ENCODE results near the gene SUSD4. TPM values are rescaled to one million over a fixed set of nuclear protein-coding genes. Genes with fewer than 3 reads are reported as not detected.
A peak's percentile ranks its signal among the peaks of the same experiment; 100 is the strongest.

SUSD4 gene
- total RNA-seq, 1 experiment from 2014 or later, result 0.48 TPM

- DNase-seq (ENCODE audit: low read depth), result no peak
These were observed 5.2 kb downstream of the SUSD4 start for GRCh38 chr1:223358826-223359225.

- no peak for DNase-seq (ENCODE audit: low read depth)
These were observed 8.3 kb downstream of the SUSD4 start for GRCh38 chr1:223355699-223356098.

DNA sequence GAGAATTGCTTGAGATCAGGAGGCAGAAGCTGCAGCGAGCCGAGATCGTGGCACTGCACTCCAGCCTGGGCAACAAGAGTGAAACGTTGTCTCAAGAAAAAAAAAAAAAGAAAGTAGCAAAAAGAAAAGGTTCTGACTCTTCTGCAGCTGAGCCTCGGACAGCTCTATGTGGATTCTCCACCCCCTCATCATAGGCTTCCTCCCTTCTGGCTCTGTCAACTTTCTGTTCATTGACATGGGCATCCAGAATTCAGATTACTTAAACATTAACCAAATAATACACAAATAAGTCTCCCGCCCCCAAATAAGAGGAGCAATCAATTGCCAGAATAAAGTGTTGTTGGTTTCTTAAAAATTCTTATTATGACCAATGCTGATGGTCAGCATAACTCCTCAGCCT is 10.0 kb downstream of the SUSD4 start:
- no peak for DNase-seq (ENCODE audit: low read depth)

DNA sequence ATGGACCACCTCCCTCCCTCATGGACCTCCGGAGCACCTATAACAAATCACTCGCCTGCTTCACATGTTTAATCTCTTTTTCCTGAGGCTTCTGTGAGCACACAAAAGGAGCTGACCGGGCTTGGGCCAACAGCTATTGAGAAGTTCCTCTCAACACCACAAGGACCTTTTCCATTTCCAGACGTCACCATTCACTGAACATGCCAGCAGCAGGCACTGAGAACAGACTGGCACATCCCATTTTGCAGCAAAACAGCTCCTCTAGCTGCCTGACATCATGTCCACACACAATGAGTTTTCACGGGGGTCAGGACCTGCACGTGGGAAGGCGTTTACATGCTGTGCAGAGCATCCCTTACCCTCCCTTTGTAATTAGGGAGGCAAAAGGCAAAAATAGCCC is 11.0 kb downstream of the SUSD4 start:
- DNase-seq (ENCODE audit: low read depth), result no peak

DNA sequence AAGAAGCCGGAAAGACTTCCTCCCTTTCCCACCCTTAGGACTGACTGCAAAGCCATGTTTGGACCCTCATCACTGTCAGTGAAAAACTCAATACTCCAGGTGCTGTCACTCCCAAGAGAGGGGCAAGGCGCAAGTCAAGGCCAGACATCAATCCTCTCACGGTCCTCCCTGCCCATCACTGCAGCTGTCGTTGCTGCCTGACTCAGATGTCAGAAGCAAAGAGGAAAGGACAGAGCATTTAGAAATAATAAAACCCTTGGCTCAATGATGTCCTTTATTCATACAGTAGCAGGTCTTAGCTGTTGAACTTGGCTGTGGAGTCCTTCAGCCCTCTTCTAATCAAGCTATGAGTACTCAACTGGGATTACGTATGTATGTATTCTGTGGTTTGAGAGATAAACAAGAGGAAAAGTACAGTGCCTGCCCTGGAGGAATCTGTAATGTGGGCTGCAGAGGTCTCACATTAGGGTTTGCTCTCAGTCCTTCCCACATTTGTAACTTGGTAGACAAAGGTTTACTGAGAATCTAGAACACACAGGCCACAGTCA is 13.5 kb downstream of the SUSD4 start:
- DNase-seq (ENCODE audit: low read depth), result no peak

- no peak for DNase-seq (ENCODE audit: low read depth)
These were observed 14.7 kb downstream of the SUSD4 start for GRCh38 chr1:223349241-223349640.

- no peak for DNase-seq (ENCODE audit: low read depth)
These were observed 15.5 kb downstream of the SUSD4 start for GRCh38 chr1:223348439-223348838.

- no peak for DNase-seq (ENCODE audit: low read depth)
These were observed 16.4 kb downstream of the SUSD4 start for GRCh38 chr1:223347583-223347982.

GRCh38 chr1:223346311-223346710 is 17.7 kb downstream of the SUSD4 start:
- DNase-seq (ENCODE audit: low read depth), result no peak

DNA sequence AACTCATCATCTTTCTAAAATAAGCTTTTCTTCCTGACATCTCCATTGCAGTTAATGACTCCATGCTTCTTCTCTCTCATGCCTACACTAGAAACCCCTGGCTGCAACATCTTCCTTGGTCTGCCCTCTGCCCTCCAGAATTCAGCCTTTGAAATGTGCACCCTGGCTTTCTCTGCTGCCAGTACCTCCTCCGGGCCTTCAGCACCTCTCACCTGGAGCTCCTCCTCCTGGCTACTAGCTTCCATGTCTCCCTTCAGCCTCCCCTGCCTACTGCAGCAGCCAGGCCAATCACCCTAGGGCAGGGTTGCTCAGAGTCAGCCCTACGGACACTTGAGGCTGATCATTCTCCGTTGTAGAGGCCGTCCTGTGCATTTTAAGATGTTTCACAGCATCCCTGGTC is 18.3 kb downstream of the SUSD4 start:
- no peak for DNase-seq (ENCODE audit: low read depth)

DNA sequence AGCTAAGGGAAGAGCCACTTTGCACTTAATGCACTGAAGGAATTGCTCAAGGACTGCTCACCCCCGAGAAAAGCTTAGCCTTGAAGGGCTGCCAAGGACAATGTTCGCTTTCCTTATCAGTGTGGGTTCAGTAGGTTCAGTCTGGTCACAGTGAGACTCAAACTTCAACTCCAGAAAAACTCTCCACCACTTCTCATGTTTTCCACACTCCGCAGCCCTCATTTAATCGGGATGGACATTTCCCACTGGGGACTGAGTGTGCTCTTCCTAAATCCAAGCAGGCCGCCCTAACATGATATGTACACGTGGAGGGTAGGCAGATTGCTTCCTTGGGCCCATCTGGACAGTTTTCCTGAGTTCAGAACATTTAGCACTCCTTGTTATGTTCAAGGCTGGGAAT is 19.5 kb downstream of the SUSD4 start:
- no peak for DNase-seq (ENCODE audit: low read depth)

DNA sequence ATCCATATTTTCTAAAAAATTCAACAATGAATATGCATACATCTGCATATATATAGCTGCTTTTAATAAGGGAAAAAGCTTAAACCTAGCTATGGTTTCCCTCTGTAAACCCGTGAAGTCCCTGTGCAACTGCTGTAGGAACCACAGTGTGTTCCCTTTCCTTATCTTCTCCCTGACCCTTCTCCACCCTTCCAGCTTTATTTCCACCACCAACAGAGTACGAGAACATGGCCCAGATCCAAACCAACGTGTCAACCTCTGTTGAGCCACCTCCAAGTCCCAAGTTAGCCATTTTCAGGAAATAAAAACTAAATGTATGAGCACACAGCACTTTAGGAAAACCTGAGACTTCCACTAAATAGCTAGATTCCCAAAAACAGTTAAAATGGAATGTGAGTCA is 20.3 kb downstream of the SUSD4 start:
- no peak for DNase-seq (ENCODE audit: low read depth)

DNA sequence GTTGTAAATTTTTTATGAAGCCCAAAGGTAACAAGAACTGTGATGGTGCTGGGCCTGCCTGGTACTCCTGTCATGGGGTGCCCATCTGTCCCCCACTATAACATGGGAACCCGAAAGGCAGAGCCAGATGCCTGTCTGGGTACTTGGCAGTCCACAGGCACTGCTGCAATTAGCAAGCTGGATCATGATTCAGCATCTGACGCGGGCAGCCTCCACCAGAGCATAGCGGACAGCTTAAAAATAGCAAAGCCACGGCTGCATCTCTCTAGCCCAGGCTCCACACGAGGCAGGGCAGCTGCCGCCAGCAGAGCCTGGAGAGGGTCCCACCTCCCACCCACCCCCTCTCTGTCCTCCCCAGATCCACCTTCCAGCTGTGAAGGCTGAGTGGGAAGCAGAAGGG is 22.9 kb downstream of the SUSD4 start:
- peak; percentile 24 for DNase-seq (ENCODE audit: low read depth)

- DNase-seq (ENCODE audit: low read depth), result no peak
These were observed 23.3 kb downstream of the SUSD4 start for GRCh38 chr1:223340637-223341036.

DNA sequence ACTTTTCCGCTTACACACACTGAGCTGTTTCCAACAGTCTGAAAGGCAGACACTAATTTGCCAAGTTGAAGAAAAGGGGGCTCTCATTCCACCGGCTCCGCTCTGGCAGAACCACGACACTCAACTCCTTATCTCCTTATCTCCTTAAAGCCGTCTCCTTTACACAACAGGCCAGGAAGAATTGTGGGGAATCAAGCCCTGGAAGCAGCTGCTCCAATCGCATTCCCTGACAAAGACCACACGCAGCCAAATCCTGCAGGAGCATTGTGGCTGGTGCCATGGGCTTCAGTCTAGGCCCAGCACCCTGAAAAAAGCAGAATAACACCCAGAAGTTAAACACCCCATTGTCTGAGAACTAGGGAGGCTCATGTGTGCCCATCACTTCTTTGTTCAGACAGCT is 24.1 kb downstream of the SUSD4 start:
- no peak for DNase-seq (ENCODE audit: low read depth)

- no peak for DNase-seq (ENCODE audit: low read depth)
These were observed 24.9 kb downstream of the SUSD4 start for GRCh38 chr1:223338811-223339746.

DNA sequence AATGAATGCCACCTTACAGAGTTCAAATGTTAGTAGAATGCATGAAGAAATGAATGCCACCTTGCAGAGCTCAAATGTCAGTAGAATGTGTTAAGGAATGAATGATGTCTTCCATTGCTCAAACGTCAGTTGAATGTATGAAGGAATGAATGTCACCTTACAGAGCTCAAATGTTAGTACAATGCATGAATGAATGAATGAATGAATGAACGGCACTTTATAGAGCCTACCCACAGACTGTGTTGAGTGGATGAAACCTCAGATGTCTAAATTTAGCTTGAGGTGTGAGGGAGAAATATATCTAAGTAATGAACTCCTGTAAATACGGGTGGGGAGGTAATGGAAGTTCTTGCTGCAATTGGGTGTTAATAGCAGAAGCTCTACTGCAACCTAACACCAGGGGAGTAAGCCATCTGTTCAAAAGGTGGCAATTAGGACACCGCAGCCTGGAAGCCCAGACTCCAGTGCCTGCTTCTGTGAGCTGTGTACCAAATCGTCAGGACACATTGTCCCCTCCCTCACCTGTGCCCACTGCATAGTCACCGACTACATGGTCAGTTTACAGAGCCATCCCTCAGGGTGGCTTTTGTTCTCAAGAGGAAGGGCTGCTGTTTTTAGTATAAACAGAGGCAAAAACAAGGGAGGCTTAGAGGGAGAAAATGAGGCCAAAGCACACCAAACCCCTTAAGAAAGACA is 26.7 kb downstream of the SUSD4 start:
- no peak for DNase-seq (ENCODE audit: low read depth)

- no peak for DNase-seq (ENCODE audit: low read depth)
These were observed 29.8 kb downstream of the SUSD4 start for GRCh38 chr1:223334156-223334555.

DNA sequence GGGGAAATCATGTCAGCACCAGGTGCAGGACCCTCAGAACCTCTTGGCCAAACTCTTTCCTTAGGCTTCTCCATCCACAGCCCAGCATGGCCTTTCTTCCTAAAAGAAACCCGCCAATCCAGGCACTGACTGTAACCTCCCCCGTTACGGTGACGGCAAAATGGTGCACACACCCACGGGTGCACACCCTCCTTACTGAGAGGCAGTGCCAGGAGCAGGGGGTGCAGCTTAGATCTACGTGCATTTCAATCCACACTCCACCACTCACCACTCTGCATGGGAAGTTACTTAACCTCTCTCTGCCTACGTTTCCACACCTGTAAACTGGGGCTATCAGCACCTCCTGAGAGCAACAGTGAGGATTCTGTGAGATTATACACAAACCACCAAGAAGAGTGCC is 31.0 kb downstream of the SUSD4 start:
- no peak for DNase-seq (ENCODE audit: low read depth)

- DNase-seq (ENCODE audit: low read depth), result peak; percentile 23
These were observed 32.0 kb downstream of the SUSD4 start for GRCh38 chr1:223331929-223332328.

DNA sequence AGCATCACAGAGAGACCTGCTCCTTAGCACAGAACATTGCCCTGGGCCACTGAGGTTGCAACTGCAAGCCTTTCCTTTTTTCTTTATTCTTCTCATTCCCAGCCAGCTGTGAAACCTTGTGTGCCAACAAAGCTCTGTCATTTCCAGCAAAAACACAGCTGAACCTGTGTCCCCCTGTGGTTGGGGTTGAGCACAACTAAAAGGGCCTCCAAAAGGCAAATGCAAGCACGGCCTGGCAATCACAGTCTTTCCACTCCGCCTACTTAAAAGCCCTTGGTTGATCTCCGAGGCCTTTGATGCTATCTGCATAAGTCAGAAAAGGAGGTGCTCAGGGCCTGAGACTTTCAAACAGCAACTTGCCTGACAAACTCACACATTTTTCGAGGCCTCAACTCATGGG is 32.7 kb downstream of the SUSD4 start:
- no peak for DNase-seq (ENCODE audit: low read depth)

DNA sequence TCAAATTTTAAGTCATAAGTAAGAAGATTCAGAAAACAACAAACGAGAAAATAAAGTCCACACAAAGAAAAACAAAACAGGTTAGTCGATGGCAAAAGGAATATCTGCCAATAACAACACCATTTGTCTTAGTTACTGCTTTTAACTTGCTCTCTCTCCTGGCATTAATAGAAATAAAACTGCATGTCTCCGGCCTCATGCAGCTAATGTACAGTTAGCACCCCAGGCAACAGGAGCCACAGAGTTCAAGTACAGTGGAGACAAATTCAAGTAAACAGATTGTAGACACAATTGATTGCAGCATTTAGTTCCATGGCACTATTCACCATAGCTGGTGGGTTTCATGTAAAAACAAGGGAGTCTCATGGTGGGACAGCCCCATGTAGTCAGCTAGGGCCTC is 33.5 kb downstream of the SUSD4 start:
- DNase-seq (ENCODE audit: low read depth), result no peak
